GM12891 (cell line): Measurements from ENCODE around the gene LIMS2.

Experiments
- PAX5 ChIP-seq: IDR thresholded peaks from 2 replicates; pipeline ENCODE4 v1.6.1; 2011; ENCODE audit warnings: low read length, moderate library complexity, mild to moderate bottlenecking; ENCODE audit not compliant: insufficient read depth, severe bottlenecking
- POLR2A ChIP-seq: IDR thresholded peaks from 2 replicates; pipeline ENCODE4 v1.6.1; 2011; ENCODE audit warnings: low read depth, low read length, control low read depth
- POLR2AphosphoS5 ChIP-seq: IDR thresholded peaks from 2 replicates; pipeline ENCODE4 v1.6.1; 2011; ENCODE audit warnings: low read depth, low read length, control low read depth
- POU2F2 ChIP-seq: IDR thresholded peaks from 2 replicates; pipeline ENCODE4 v1.6.1; 2011; ENCODE audit warnings: low read depth, mild to moderate bottlenecking, control low read depth, low read length, moderate library complexity
- SPI1 ChIP-seq: IDR thresholded peaks from 2 replicates; pipeline ENCODE4 v1.6.1; 2011; ENCODE audit warnings: low read depth, low read length, control low read depth
- TAF1 ChIP-seq: IDR thresholded peaks from 2 replicates; pipeline ENCODE4 v1.6.1; 2011; ENCODE audit warnings: low read depth, low read length, control low read depth

DNA sequence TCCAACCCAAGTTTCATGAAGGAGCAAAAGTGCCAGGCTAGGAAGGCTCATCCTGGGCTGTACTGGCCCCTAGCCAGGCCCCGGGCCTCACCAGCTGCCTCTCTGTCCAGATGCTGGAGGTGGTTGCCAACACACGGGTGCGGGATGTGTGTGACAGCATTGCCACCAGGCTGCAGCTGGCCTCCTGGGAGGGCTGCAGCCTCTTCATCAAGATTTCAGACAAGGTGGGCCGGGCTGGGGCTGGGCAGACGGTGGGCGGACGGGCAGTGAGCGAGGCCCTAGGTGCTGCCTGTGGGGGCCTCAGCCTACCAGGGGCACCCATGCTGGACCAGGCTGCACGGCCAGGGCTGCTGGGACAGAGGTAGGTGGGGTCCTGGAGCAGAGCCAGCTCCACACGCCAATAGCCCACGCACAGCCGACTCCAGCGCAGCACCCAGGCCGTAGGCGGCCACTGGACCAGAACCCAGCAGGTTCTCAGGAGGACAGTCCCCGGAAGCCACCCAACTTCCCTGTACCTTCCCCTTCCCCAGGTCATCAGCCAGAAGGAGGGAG is 41.2 kb downstream of the LIMS2 start:
- TF ChIP-seq POLR2AphosphoS5 (no peak), POLR2A (no peak), POU2F2 (no peak), TAF1 (no peak), SPI1 (no peak), PAX5 (no peak)
